Brain pericyte (primary cell): Measurements from ENCODE around the gene IGSF10.
"Not testable (repeated sequence)": the region's sequence is repeated elsewhere in the genome, so short reads cannot be mapped to it uniquely, and the experiment has no call there.

Experiments
- DNase-seq: peaks from one replicate; pipeline ENCODE4 v3.0.0-alpha.2; 2012; ENCODE audit warnings: low read depth, low spot score

The IGSF10 gene, protein sequence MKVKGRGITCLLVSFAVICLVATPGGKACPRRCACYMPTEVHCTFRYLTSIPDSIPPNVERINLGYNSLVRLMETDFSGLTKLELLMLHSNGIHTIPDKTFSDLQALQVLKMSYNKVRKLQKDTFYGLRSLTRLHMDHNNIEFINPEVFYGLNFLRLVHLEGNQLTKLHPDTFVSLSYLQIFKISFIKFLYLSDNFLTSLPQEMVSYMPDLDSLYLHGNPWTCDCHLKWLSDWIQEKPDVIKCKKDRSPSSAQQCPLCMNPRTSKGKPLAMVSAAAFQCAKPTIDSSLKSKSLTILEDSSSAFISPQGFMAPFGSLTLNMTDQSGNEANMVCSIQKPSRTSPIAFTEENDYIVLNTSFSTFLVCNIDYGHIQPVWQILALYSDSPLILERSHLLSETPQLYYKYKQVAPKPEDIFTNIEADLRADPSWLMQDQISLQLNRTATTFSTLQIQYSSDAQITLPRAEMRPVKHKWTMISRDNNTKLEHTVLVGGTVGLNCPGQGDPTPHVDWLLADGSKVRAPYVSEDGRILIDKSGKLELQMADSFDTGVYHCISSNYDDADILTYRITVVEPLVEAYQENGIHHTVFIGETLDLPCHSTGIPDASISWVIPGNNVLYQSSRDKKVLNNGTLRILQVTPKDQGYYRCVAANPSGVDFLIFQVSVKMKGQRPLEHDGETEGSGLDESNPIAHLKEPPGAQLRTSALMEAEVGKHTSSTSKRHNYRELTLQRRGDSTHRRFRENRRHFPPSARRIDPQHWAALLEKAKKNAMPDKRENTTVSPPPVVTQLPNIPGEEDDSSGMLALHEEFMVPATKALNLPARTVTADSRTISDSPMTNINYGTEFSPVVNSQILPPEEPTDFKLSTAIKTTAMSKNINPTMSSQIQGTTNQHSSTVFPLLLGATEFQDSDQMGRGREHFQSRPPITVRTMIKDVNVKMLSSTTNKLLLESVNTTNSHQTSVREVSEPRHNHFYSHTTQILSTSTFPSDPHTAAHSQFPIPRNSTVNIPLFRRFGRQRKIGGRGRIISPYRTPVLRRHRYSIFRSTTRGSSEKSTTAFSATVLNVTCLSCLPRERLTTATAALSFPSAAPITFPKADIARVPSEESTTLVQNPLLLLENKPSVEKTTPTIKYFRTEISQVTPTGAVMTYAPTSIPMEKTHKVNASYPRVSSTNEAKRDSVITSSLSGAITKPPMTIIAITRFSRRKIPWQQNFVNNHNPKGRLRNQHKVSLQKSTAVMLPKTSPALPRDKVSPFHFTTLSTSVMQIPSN (N-terminal part only)

DNA sequence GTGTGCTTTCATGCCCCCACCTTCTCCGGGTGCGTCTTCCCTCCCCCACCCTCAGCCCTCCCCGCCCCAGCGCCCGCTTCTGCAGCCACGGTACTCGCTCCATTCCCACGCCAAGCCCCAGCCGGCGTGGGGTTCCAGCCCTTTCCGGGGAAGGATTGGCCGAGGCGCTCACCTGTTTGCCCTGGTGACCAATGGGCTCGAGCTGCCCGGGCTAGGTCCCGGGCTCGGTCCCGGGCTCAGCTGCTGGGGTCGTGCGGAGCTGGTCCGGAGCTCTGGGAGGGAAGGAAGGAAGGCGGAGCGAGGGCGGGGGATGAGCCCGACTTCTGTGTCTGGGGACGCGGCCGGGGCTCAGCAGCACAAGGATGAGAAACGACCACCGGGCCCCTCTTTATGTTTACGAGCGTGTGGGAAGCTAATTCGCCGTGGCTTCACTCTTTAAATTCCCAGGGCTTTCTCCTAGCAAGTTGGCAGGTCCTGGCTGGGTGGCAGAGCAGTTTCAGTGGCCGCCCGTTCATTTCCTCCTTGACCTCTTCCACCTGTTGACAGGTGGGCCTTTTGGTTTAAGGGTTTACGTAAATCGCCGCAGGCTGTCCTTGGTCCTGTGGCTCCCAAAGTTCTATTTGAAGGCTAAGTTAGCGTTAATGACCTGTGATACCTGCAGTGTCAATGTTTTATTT, at the start of gene IGSF10:
Gene IGSF10 (minus strand): TSS at position 288 of the 677 bp plus-strand sequence. CDS start 2,352 bp downstream, outside the sequence.
- no peak for DNase-seq

DNA sequence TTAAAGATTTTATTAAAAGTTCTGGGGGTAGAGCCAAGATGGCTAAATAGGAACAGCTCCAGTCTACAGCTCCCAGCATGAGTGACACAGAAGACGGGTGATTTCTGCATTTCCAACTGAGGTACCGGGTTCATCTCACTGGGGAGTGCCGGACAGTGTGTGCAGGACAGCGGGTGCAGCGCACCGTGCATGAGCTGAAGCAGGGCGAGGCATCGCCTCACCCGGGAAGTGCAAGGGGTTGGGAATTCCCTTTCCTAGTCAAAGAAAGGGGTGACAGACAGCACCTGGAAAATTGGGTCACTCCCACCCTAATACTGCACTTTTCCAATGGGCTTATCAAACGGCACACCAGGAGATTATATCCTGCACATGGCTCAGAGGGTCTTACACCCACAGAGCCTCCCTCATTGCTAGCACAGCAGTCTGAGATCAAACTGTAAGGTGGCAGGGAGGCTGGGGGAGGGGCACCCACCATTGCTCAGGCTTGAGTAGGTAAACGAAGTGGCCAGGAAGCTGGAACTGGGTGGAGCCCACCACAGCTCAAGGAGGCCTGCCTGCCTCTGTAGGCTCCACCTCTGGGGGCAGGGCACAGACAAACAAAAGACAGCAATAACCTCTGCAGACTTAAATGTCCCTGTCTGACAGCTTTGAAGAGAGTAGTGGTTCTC, 48.7 kb upstream of the IGSF10 start:
- not testable (repeated sequence) for DNase-seq

DNA sequence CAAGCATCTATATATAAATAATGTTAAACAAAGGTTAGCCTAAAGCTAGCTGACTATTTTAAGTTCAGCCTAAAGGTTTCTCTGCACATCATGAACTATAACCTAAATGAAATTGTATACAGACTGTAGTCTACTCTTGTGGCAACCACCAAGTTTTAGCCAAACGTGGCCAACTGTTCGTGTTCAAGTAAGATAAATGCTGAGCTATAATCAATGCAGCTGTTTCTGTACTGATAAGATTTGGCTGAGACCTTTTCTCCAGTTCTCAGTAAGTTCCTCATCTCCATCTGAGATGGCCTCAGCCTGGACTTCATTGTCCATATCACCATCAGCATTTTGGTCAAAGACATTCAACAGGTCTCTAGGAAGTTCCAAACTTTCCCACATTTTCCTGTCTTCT, 43.7 kb upstream of the IGSF10 start:
- no peak for DNase-seq

DNA sequence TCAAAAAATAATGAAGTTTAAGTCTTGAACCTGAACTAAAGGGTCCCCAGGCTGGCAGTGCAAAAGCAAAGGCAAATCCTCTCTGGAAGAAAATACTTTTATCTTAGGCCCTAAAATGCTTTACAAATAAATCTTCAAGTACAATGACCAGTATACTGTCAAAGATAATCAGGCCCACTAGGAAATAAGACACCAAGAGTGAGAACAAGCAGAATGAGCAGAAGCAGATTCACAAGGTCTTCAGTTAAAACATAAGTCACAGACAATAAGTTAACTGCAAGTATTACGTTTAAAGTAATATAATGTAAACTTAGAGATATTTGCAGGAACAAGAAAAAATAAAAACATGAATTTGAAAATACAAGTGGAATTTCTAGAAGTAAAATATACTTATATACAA, 42.2 kb upstream of the IGSF10 start:
- DNase-seq: no peak

DNA sequence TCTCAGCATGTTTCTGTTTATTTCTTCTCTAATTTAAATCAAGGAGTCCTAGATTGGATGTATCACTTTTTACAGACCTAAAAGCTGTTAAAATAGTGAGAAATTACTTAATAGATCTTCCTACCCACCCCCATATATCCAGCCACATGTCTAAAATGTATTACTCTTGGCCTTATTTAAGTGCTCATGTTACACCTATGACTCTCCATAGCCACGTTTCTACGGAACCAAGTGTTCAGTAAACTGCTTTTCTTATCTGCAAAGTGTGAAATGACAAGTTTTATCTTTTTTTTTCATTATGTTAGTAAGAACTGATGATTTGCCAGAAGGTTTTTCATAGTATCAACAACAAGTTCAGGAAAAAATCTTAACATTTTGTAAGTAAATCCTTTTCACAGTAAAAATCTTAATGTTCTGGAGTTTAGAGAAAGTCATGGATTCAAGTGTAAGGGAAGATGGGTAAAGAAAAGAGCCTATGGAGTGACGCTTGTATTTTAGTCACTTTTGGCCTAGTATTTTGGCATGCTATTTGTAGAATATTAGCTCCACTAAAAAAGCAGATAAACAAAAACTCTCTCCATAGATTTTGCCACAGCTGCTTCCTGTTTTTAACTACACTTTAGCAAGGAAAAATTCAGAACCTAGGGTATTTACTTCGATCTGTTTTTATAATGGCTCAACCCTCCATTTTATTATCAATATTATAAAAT, 41.2 kb upstream of the IGSF10 start:
- no peak for DNase-seq

DNA sequence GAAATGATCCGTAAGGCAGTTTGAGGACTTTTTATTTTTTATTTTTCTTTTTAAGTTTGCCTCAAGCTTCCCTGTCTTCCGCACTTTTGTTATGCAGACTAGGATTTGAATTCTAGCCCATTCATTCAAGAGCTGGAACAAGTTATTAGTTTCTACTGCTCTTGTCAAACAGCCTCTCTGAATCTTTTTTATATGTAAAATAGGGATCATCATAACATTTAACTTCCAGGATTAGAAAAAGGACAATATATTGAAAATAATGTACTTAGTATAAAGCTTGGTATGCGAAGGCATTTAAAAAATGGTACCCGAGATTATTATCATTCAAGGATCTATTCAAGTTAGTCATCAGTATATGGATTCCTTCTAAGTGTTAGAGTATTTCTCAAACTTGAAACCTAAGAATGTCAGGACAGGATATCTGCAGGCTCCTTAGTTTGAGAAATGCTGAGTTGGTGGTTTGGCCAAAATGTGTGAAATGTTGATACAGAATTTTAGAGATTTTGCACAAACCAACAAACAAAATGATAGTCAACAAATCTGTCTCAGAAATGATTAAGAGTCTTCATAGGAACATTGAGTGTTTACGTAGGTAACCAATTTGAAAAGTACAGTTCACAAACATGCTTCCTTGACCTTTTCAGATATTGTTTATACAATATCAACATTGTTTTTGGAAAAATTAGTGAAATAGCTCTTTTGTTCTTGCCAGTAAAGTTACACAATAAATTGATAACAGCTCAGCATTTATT, 40.5 kb upstream of the IGSF10 start:
- DNase-seq: no peak

DNA sequence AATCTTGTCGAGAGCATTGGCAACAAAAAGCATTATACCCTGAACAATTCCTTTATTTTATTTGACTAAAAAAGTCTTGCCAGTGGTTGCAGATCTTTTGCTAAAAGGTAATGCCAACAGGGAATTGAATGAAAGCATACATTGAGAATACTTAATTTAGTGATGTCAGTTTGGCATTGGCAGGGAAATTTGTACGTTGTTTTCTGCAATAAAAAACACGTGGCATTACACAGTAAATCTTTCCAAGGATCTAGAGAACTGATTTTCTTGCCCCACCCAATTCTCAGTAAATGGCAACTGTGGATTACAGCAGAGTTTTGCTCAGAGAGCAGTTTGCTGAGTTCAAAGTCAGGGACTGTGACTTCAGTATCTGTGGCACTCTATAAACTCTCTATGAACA, 38.3 kb upstream of the IGSF10 start:
- DNase-seq: no peak

DNA sequence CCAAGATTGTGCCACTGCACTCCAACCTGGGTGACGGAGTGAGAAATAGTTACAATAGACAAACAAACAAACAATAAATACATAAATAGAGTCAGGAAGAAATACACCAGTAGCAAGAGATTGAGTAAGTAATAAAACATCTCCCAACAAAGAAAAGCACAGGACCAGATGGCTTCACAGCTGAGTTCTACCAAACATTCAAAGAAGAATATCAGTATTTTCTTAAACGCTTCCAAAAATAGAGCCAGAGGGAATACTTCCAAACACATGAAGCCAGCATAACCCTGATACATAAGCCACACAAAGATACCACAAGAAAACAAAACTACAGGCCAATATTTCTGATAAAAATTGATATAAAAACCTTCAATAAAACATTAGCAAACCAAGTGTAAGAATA, 30.7 kb upstream of the IGSF10 start:
- DNase-seq: no peak

DNA sequence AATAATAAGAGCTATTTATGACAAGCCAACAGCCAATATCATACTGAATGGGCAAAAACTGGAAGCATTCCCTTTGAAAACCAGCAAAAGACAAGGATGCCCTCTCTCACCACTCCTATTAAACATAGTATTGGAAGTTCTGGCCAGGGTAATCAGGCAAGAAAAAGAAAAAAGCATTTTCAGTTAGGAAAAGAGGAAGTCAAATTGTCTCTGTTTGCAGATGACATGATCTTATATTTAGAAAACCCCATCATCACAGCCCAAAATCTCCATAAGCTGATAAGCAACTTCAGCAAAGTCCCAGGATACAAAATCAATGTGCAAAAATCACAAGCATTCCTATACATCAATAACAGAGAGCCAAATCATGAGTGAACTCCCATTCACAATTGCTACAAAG, 27.0 kb upstream of the IGSF10 start:
- DNase-seq: not testable (repeated sequence)

DNA sequence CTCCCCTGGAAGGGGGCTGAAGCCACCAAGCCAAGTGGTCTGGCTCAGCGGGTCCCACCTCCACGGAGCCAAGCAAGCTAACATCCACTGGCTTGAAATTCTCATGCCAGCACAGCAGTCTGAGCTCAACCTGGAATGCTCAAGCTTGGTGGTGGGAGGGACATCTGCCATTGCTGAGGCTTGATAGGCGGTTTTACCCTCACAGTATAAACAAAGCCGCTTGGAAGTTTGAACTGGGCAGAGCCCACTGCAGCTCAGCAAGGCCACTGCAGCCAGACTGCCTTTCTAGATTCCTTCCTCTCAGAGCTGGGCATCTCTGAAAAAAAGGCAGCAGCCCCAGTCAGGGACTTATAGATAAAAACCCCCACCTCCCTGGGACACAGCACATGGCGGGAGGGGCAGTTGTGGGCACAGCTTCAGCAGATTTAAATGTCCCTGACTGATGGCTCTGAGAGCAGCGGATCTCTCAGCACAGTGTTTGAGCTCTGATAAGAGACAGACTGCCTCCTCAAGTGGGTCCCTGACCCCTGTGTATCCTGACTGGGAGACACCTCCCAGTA, 23.2 kb upstream of the IGSF10 start:
- no peak for DNase-seq

DNA sequence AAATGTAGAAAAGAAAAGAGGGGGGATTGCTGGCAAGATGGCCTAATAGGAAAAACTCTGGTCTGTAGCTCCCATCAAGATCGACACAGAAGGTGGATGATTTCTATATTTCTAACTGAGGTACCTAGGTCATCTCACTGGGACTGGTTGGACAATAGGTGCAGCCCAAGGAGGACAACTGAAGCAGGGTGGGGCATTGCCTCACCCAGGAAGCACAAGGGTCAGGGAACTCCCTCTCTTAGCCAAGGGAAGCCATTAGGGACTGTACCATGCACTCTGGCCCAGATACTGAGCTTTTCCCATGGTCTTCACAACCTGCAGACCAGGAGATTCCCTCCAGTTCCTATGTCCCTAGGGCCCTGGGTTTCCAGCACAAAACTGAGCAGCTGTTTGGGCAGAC, 22.6 kb upstream of the IGSF10 start:
- no peak for DNase-seq

DNA sequence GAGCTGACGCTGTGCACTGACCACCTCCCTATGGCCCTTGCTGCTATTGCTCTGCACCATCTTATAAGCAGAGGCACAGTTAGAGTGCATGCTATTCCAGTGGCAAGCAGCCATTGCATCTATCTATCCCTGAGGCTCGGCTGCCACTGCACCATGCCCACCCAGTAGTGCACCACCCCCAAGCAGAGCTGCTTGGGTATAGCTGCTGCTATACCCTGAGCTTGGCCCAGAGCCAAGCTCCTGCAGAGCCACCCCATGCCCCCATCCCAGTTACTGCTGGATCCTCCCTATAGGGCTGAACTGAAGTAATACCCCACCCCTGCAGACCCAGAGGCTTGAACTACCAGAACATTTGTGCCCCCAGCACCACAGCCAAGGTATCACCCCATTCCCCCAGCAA, 19.6 kb upstream of the IGSF10 start:
- DNase-seq: no peak

DNA sequence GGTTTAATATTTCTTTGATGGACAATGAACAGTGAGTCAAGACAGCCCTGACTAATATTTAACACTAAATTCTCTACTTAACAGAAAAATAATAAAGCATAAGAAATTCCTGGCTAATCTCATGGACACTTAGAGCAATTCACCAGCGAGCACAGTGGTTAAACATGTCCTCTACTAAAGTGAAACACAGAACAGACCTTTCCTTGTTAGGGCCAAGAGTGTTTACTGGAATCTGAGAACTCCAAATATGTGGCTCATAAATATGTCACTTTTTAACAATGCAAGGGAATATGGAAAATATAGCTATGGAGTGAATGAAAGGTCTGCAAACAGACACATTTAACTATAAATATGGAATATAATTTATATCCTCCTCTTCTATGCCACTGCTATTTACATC, 18.6 kb upstream of the IGSF10 start:
- DNase-seq: no peak

DNA sequence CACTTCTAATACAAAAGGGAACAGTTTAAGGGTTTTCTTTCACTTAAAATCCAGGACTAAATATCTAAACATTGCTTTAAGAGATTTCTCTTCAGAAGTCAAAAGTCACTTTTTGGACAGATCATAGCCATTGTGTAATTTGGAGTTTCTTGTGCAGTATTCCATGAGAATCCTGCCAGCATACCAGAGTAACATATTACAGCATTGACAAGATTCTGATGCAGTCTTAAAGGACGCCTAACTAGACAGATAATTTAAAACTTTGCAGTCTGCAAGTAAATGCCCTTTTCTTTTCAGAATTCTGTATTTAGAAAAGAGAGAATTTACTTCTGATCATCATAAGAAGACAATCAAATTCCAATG, 17.5 kb upstream of the IGSF10 start:
- no peak for DNase-seq

DNA sequence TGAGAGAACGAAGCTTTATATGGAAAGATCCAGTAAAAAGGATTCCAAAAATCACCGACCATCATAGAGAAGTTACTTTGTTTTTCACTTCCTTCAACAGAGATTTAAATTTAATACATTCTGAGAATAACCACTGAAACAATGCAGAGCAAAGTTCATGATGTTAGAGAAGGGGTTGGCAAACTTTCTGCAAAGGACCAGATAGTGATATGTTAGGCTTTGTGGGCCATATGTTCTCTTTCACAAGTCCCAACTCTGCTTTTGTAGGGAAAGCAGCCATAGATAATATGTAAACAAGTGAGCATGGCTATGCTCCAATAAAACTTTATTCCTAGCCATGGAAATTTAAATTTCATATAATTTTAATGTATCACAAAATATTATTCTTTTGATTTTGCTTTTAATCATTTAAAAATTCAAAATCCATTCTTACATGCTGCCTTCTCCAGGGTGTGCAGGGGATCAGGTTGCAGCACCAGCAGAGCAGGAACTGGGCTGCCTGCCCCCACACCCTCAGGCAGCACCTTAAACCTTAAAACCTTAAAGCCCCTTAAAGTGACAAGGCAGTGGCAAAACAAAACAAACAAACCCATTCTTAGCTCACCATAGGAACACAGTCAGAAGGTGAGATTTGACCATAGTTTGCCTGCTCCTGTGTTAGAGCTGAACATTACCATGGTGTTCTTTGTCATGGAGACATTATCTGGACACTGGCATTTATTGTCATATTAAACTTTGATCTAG, 16.9 kb upstream of the IGSF10 start:
- DNase-seq: no peak

DNA sequence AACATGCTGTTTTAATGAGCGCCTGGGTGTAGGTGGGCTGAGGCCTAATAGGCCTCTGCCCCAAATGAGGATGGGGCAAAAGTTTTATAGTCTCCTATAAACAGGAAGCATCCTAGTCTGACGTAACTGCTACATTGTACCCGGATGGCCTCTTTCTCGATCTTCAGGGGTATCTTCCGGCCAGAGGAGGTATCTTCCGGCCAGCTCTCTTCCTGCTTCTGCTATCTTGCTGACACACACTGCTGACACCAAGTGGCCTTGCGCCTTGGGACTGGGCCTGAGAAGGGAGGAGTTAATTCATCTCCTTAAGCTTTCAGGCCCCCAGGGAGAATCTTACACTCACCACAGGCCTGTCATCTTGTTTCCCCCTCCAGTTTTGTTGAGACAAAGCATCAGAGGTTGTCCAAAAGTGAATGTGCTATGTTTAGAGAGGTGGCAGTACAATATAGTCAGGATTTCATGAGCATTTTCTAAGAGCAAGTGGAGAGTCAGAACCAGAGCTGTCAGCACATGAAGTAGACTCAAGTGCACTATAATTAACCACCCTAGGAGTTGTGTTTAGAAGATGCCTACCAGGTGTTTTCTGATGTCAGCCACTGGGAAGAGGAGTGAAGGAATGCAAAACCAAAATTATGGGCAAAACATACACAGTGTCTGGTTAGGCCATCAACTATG, 15.6 kb upstream of the IGSF10 start:
- DNase-seq: no peak

DNA sequence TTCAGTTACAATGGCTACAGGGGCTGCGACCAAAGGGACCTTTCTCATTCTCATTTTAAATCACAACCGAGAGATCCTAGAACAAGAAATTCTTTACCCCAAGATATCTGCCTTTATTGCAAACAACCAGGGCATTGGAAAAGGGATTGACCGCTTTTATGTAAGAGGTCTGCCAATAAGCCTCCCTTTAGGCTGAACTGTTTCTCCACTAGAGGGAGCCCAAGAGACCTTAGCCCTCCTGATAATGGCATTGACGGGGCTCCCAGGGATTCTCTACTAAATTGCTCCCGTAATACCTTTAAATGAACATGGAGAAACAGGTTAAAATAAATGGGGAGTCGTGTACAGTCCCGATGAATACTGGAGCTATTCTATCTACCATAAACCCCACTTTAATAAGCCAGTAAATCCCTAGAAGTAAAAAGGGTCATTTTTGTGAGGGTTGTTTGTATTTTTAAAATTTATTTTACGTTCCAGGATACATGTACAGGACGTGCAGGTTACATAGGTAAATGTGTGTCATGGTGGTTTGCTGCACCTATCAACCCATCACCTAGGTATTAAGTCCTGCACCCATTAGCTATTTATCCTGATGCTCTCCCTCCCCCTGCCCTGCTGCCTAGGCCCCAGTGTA, 7.5 kb upstream of the IGSF10 start:
- peak; percentile 10 for DNase-seq
